ES-I3 (cell line): ENCODE data around the gene RPL31.
"Not testable (repeated sequence)": the region's sequence is repeated elsewhere in the genome, so short reads cannot be mapped to it uniquely, and the experiment has no call there.

Experiments used
- H3K36me3 ChIP-seq: 2 replicates; pipeline ENCODE4 v1.6.1; 2013; ENCODE audit warnings: mild to moderate bottlenecking, low read length, control low read depth, moderate library complexity; ENCODE audit not compliant: insufficient read depth
- H3K4me1 ChIP-seq: 2 replicates; pipeline ENCODE4 v1.6.1; 2013; ENCODE audit warnings: mild to moderate bottlenecking, control low read depth, low read length; ENCODE audit not compliant: insufficient read depth
- H3K9ac ChIP-seq: 2 replicates; pipeline ENCODE4 v1.6.1; 2013; ENCODE audit warnings: low read depth, mild to moderate bottlenecking, low read length, moderate library complexity
- H3K9me3 ChIP-seq: 2 replicates; pipeline ENCODE4 v1.6.1; 2013; ENCODE audit warnings: mild to moderate bottlenecking, low read length, moderate library complexity; ENCODE audit not compliant: control insufficient read depth, insufficient read depth

RPL31 gene

DNA sequence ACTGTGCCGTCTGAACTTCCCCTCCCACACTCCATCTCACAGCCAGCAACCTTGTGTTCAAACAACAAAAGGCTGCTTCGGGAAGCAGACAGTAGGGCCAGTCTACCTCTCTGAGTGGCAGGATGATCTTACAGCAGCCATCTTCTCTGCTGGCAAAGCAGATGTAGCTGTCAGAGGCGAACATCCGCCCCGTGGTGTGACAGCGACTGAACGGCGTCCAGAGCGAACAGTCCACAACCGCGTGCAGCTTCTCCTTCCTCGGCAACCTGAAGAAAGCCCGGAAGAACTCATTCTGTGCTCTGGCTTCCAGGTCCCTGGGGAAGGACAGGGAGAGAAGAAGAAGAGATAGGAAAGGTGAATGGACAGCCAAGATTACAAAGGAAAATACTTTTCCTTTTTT is 38.0 kb downstream of the RPL31 start:
- Histone ChIP-seq H3K9me3 (no peaks in the 10 kb centered on the region), H3K9ac (no peak overlapping the region), H3K36me3 (peaks cover 4% of the 10 kb centered on the region; the same call in 1 of the 2 replicates), H3K4me1 (no peaks in the 10 kb centered on the region)

DNA sequence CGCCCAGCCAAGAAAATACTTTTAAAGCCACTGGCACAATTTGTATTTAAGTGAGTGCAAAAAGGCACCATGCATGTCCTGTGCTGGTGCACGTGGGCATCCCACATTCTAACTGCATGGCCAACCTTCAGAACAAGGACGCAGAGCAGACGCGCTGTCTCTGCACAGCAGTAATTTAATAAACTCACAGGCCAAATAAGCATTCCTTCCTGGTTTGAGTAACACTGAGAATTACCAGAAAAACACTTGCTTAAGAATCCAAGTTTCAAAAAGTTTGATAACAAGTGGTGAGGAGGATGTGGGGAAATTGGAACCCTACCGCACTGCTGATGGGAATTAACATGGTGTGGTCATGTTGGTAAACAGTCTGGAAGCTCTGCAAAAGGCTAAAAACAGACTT is 38.7 kb downstream of the RPL31 start:
- Histone ChIP-seq H3K4me1 (no peaks in the 10 kb centered on the region), H3K9me3 (no peaks in the 10 kb centered on the region), H3K9ac (no peak overlapping the region), H3K36me3 (peaks cover 4% of the 10 kb centered on the region; the same call in 1 of the 2 replicates)

- Histone ChIP-seq H3K9me3 (no peaks in the 10 kb centered on the region), H3K9ac (no peak overlapping the region), H3K4me1 (no peaks in the 10 kb centered on the region), H3K36me3 (peaks cover 4% of the 10 kb centered on the region; the same call in 1 of the 2 replicates)
These were observed 39.3 kb downstream of the RPL31 start for GRCh38 chr2:101041413-101041812.

DNA sequence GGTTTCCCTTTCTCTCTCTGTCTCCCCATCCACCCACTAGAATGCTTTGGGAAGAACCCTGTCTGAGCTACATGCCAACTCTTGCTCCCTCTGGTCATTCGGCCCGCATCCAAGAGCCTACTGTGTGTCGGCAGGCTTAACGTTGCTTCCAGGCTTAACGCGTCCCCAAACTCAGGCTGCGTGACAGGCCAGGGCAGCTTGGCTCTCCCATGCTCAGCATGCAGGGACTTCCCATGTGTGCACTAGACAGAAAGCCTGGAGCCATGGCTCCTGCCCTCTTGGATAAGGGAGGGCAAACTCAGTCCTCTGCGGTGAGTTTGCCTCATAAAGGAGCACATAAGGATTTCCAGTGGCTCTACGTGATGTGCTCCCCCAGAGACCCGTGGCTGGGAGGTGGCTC is 43.2 kb downstream of the RPL31 start:
- H3K4me1 ChIP-seq: no peaks in the 10 kb centered on the region
- no peaks in the 10 kb centered on the region for H3K9me3 ChIP-seq
- H3K36me3 ChIP-seq: peaks cover 5% of the 10 kb centered on the region; the same call in 1 of the 2 replicates
- no peak overlapping the region for H3K9ac ChIP-seq

- H3K9me3 ChIP-seq: no peaks in the 10 kb centered on the region
- H3K9ac ChIP-seq: no peak overlapping the region
- H3K36me3 ChIP-seq: peaks cover 5% of the 10 kb centered on the region; the same call in 1 of the 2 replicates
- H3K4me1 ChIP-seq: no peaks in the 10 kb centered on the region
These were observed 45.1 kb downstream of the RPL31 start for GRCh38 chr2:101047075-101047766.

DNA sequence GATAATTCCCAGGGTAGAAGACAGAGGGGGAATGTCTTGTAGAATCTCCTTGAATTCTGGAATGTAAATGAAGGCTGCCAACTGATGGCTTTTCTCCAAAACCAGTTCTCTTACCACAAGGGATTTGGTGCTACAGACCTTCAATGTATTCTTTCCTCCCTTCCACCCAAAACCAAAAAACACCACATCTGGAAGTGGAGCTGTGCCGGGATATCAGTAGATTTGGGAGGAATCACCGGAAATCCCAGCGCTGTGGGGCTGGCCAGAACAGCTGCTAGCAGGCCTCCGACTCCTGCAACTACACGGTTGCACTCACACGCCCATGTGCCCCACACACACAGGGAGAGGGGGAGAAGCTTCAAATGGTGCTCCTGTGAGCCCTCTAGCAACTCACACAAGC is 45.7 kb downstream of the RPL31 start:
- H3K9me3 ChIP-seq: no peaks in the 10 kb centered on the region
- H3K36me3 ChIP-seq: peaks cover 5% of the 10 kb centered on the region; the same call in 1 of the 2 replicates
- no peaks in the 10 kb centered on the region for H3K4me1 ChIP-seq
- H3K9ac ChIP-seq: no peak overlapping the region

DNA sequence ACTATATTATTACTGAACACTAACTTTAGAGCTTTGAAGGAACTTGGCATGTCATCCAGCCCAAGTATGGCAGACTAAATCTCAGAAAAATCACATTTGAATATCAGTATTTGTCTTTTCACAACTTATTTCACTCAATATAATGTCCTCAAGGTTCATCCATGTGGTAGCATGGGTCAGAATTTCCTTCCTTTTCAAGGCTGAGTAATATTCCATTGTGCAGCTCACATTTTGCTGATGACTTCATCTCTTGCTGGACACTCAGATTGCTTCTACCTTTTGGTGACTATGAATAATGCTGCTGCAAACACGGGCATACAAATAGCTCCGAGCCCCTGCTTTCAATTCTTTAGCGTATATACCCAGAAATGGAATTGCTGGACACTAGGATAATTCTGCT is 46.7 kb downstream of the RPL31 start:
- no peaks in the 10 kb centered on the region for H3K9me3 ChIP-seq
- no peaks in the 10 kb centered on the region for H3K4me1 ChIP-seq
- no peak overlapping the region for H3K9ac ChIP-seq
- H3K36me3 ChIP-seq: peaks cover 5% of the 10 kb centered on the region; the same call in 1 of the 2 replicates

DNA sequence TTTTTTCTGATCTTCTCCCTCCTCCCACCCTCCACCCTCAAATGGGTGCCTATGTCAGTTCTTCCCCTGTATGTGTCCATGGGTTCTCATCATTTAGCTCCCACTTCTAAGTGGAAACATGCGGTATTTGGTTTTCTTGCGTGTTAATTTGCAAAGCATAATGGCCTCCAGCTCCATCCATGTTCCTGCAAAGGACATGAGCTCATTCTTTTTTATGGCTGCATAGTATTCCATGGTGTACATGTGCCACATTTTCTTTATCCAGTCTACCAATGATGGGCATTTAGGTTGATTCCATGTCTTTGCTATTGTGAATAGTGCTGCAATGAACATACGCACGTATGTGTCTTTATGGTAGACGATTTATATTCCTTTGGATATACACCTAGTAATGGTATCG is 48.8 kb downstream of the RPL31 start:
- H3K4me1 ChIP-seq, H3K9ac ChIP-seq, H3K9me3 ChIP-seq, H3K36me3 ChIP-seq: not testable (repeated sequence)

DNA sequence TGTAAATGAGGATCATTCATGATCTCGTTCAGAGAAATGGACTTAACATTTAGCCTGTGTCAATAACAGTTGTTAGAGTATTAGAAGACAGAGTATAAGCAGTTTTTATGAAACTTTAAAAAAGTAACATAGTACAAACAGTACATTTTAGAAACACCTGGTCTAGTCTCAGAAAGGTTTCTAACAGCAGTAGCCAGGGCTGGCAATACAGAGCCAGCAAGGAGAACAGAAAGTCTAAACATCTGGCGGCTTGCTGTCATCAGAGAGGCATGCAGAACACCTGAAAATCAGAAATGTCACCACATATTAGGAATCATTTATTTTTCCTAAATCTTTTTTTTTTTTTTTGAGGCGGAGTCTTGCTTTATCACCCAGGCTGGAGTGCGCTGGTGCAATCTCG is 50.1 kb downstream of the RPL31 start:
- peaks cover 5% of the 10 kb centered on the region; the same call in 1 of the 2 replicates for H3K36me3 ChIP-seq
- H3K9ac ChIP-seq: no peak overlapping the region
- no peaks in the 10 kb centered on the region for H3K9me3 ChIP-seq
- H3K4me1 ChIP-seq: no peaks in the 10 kb centered on the region

- no peak overlapping the region for H3K9ac ChIP-seq
- H3K36me3 ChIP-seq: peaks cover 5% of the 10 kb centered on the region; the same call in 1 of the 2 replicates
- H3K9me3 ChIP-seq: no peaks in the 10 kb centered on the region
- H3K4me1 ChIP-seq: no peaks in the 10 kb centered on the region
These were observed 51.0 kb downstream of the RPL31 start for GRCh38 chr2:101053117-101053516.
